GM23338 (cell line): ENCODE results near the gene FOXP2. TPM values are rescaled to one million over a fixed set of nuclear protein-coding genes. Genes with fewer than 3 reads are reported as not detected.
"Not testable (repeated sequence)": the region's sequence is repeated elsewhere in the genome, so short reads cannot be mapped to it uniquely, and the experiment has no call there.

Source experiments
- ATAC-seq: fragments of 200-7000 bp; cut with Tn5 transposase; 3 replicates; pipeline ENCODE4 v1.9.1; 2020
- DNase-seq: peaks from one replicate; pipeline ENCODE4 v3.0.0-alpha.2; 2015; ENCODE audit warnings: low spot score
- H2AFZ ChIP-seq: fragments of 200-600 bp; sonication (generic); 2 replicates; pipeline ENCODE4 v1.8.0; 2016; ENCODE audit warnings: antibody characterized with exemption, mild to moderate bottlenecking, moderate library complexity
- H3F3A ChIP-seq: fragments of 200-600 bp; sonication (generic); replicated peaks from 2 replicates; pipeline ENCODE4 v1.8.0; 2017; ENCODE audit warnings: antibody characterized with exemption, mixed run types, low read depth
- H3K27ac ChIP-seq: fragments of 200-600 bp; sonication (generic); 2 replicates; pipeline ENCODE4 v1.6.1; 2016; ENCODE audit warnings: low read depth
- H3K27me3 ChIP-seq: fragments of 200-600 bp; sonication (generic); 2 replicates; pipeline ENCODE4 v1.8.0; 2016; ENCODE audit warnings: mild to moderate bottlenecking, mixed run types, moderate library complexity; ENCODE audit not compliant: insufficient read depth
- H3K36me3 ChIP-seq: fragments of 200-600 bp; sonication (generic); 2 replicates; pipeline ENCODE4 v1.8.0; 2016; ENCODE audit warnings: mild to moderate bottlenecking; ENCODE audit not compliant: insufficient read depth
- H3K4me1 ChIP-seq: fragments of 200-600 bp; sonication (generic); 2 replicates; pipeline ENCODE4 v1.8.0; 2016; ENCODE audit warnings: mild to moderate bottlenecking, moderate library complexity; ENCODE audit not compliant: insufficient read depth
- H3K4me2 ChIP-seq: fragments of 200-600 bp; sonication (generic); 2 replicates; pipeline ENCODE4 v1.7.1; 2017; ENCODE audit warnings: mixed run types
- H3K4me3 ChIP-seq: fragments of 200-600 bp; sonication (generic); 2 replicates; pipeline ENCODE4 v1.6.1; 2016; ENCODE audit warnings: mixed run types
- H3K79me2 ChIP-seq: fragments of 200-600 bp; sonication (generic); replicated peaks from 2 replicates; pipeline ENCODE4 v1.8.0; 2017; ENCODE audit warnings: mild to moderate bottlenecking; ENCODE audit not compliant: insufficient read depth
- H3K9me2 ChIP-seq: fragments of 200-600 bp; sonication (generic); 2 replicates; pipeline ENCODE4 v1.8.0; 2017; ENCODE audit not compliant: insufficient read depth
- H4K20me1 ChIP-seq: fragments of 200-600 bp; sonication (generic); replicated peaks from 2 replicates; pipeline ENCODE4 v1.8.0; 2017; ENCODE audit warnings: mild to moderate bottlenecking; ENCODE audit not compliant: insufficient read depth
- H3K27ac Mint-ChIP-seq: 2 replicates; pipeline ENCODE4 v1.8.0; 2020; ENCODE audit warnings: inconsistent platforms, mild to moderate bottlenecking, moderate library complexity, mixed read lengths
- H3K27me3 Mint-ChIP-seq: 3 replicates; pipeline ENCODE4 v1.8.0; 2022; ENCODE audit warnings: low read depth, mild to moderate bottlenecking, moderate library complexity, mixed read lengths, inconsistent platforms; ENCODE audit not compliant: insufficient read depth, poor library complexity
- H3K36me3 Mint-ChIP-seq: 3 replicates; pipeline ENCODE4 v1.8.0; 2021; ENCODE audit warnings: low read depth, mild to moderate bottlenecking, inconsistent platforms, moderate library complexity, mixed read lengths
- H3K4me1 Mint-ChIP-seq: 3 replicates; pipeline ENCODE4 v1.8.0; 2020; ENCODE audit warnings: mild to moderate bottlenecking, inconsistent platforms, mixed read lengths
- H3K4me3 Mint-ChIP-seq: 3 replicates; pipeline ENCODE4 v1.8.0; 2021; ENCODE audit warnings: moderate library complexity, mild to moderate bottlenecking, inconsistent platforms, mixed read lengths
- H3K9me3 Mint-ChIP-seq: 3 replicates; pipeline ENCODE4 v1.8.0; 2020; ENCODE audit warnings: moderate library complexity, mild to moderate bottlenecking, inconsistent platforms, mixed read lengths
- CREB1 ChIP-seq: fragments of 250-450 bp; sonication (Bioruptor Pico); IDR thresholded peaks from 2 replicates; pipeline ENCODE4 v1.5.0; 2020; ENCODE audit warnings: low read depth, mild to moderate bottlenecking, moderate library complexity
- EZH2 ChIP-seq: fragments of 200-600 bp; sonication (generic); IDR thresholded peaks from one replicate; pipeline ENCODE4 v1.8.0; 2017; ENCODE audit warnings: antibody characterized with exemption, mild to moderate bottlenecking, low read depth; ENCODE audit not compliant: unreplicated experiment
- JUNB ChIP-seq: IDR thresholded peaks from one replicate; pipeline ENCODE4 v1.6.1; 2016; ENCODE audit warnings: antibody characterized with exemption; ENCODE audit not compliant: unreplicated experiment
- REST ChIP-seq: IDR thresholded peaks from one replicate; pipeline ENCODE4 v1.6.1; 2018; ENCODE audit warnings: antibody characterized with exemption; ENCODE audit not compliant: unreplicated experiment
- ZNF114 ChIP-seq: fragments of 250-450 bp; sonication (Bioruptor Pico); IDR thresholded peaks from 2 replicates; pipeline ENCODE4 v1.5.0; 2020; ENCODE audit warnings: mild to moderate bottlenecking, moderate library complexity
- ZNF331 ChIP-seq: fragments of 250-450 bp; sonication (Bioruptor Pico); IDR thresholded peaks from 2 replicates; pipeline ENCODE4 v1.5.0; 2020; ENCODE audit warnings: low read depth, mild to moderate bottlenecking, moderate library complexity
- ZNF462 ChIP-seq: fragments of 250-450 bp; sonication (Bioruptor Pico); IDR thresholded peaks from 2 replicates; pipeline ENCODE4 v1.5.0; 2020; ENCODE audit warnings: mild to moderate bottlenecking, moderate library complexity
- polyA plus RNA-seq: library from polyadenylated mRNA; unstranded; fragments of >200 nt; fragmentation: Nextera tagmentation; extraction: Ambion mirVana; gene quantifications from 2 replicates; pipeline ENCODE4 v1.2.1, GENCODE V29; 2016
- total RNA-seq: library from RNA; depleted of rRNA; stranded (reverse); fragments of >200 nt; shearing (Covaris generic); gene quantifications from 2 replicates; pipeline ENCODE4 v1.2.3, GENCODE V29; 2014

Gene FOXP2
- total and polyA plus RNA-seq, 2 experiments from 2014 or later: 0.03 to 0.24 TPM

- Histone ChIP-seq H3K79me2 (no peaks in the 10 kb centered on the region), H3K36me3 (no peaks in the 10 kb centered on the region), H3K27me3 (no peaks in the 10 kb centered on the region), H3F3A (no peaks in the 10 kb centered on the region), H3K4me1 (no peaks in the 10 kb centered on the region), H3K9me2 (no peaks in the 10 kb centered on the region), H3K27ac (no peak overlapping the region), H3K4me2 (no peak overlapping the region), H2AFZ (no peak overlapping the region), H3K4me3 (no peak overlapping the region), H4K20me1 (no peaks in the 10 kb centered on the region)
- Mint-ChIP-seq H3K27me3 (no peaks in the 10 kb centered on the region), H3K36me3 (no peaks in the 10 kb centered on the region), H3K27ac (no peak overlapping the region), H3K4me1 (no peaks in the 10 kb centered on the region), H3K9me3 (no peaks in the 10 kb centered on the region), H3K4me3 (no peak overlapping the region)
- DNase-seq (no peak), ATAC-seq (no peak)
- no peak for TF ChIP-seq EZH2
- TF ChIP-seq ZNF462 (CRISPR knock-in tag): no peak
- no peak for TF ChIP-seq ZNF331 (CRISPR knock-in tag)
- no peak for TF ChIP-seq REST
- no peak for TF ChIP-seq CREB1 (CRISPR knock-in tag)
- no peak for TF ChIP-seq JUNB
- TF ChIP-seq ZNF114 (CRISPR knock-in tag): no peak
Observed at GRCh38 chr7:114606100-114606499, 191.5 kb downstream of the FOXP2 start.

GRCh38 chr7:114608822-114609221 lies 194.2 kb downstream of the FOXP2 start:
- not testable (repeated sequence) for H4K20me1 ChIP-seq, H3K4me3 ChIP-seq, H3K9me3 Mint-ChIP-seq, H3K36me3 ChIP-seq, H3K27me3 Mint-ChIP-seq, H3K27ac Mint-ChIP-seq, H3F3A ChIP-seq, ATAC-seq, H3K27ac ChIP-seq, H3K36me3 Mint-ChIP-seq, DNase-seq, H3K4me3 Mint-ChIP-seq, H3K79me2 ChIP-seq, H3K4me1 ChIP-seq, H3K9me2 ChIP-seq, H3K4me2 ChIP-seq, H3K4me1 Mint-ChIP-seq, H3K27me3 ChIP-seq
- peak overlapping the region; percentile 3; the same call in 1 of the 2 replicates for H2AFZ ChIP-seq
